MCF 10A (cell line): ENCODE results near the gene GDPD3. TPM values are rescaled to one million over a fixed set of nuclear protein-coding genes. Genes with fewer than 3 reads are reported as not detected.

Experiments
- BruUV-seq: library from RNA; stranded (reverse); fragments of 400-500 nt; replicated peaks from 2 replicates; lab custom pipeline; 2021; lab: Mats Ljungman, UMichigan
- CTCF ChIA-PET: fragments of 300-600 bp; sonication (Branson Sonifier 250); formaldehyde crosslinking; extraction: SDS; loops from one replicate; lab custom pipeline; 2021; ENCODE audit warnings: antibody characterized with exemption, inconsistent platforms; lab: Yijun Ruan, JAX
- POLR2A ChIA-PET: fragments of 300-600, 350-650 bp; sonication (Branson Sonifier 250); formaldehyde crosslinking; extraction: SDS; loops from one replicate; lab custom pipeline; 2020; ENCODE audit warnings: antibody characterized with exemption, inconsistent platforms; lab: Yijun Ruan, JAX
- DNase-seq: peaks from one replicate; pipeline ENCODE4 v3.0.0-alpha.2; 2018; ENCODE audit not compliant: unreplicated experiment
- H3K27ac Mint-ChIP-seq: one replicate; pipeline ENCODE4 v1.8.0; 2022; ENCODE audit warnings: mild to moderate bottlenecking, low read depth, mixed read lengths; ENCODE audit not compliant: unreplicated experiment
- H3K27me3 Mint-ChIP-seq: one replicate; pipeline ENCODE4 v1.8.0; 2022; ENCODE audit warnings: mixed read lengths; ENCODE audit not compliant: insufficient read depth, unreplicated experiment
- H3K36me3 Mint-ChIP-seq: one replicate; pipeline ENCODE4 v1.8.0; 2022; ENCODE audit warnings: mild to moderate bottlenecking, moderate library complexity, mixed read lengths; ENCODE audit not compliant: insufficient read depth, unreplicated experiment
- H3K4me1 Mint-ChIP-seq: one replicate; pipeline ENCODE4 v1.8.0; 2022; ENCODE audit warnings: mixed read lengths; ENCODE audit not compliant: insufficient read depth, unreplicated experiment
- H3K4me3 Mint-ChIP-seq: one replicate; pipeline ENCODE4 v1.8.0; 2022; ENCODE audit warnings: mild to moderate bottlenecking, moderate library complexity, mixed read lengths; ENCODE audit not compliant: unreplicated experiment
- H3K9me3 Mint-ChIP-seq: one replicate; pipeline ENCODE4 v1.8.0; 2022; ENCODE audit warnings: mixed read lengths; ENCODE audit not compliant: unreplicated experiment
- CTCF ChIP-seq: fragments of 200-600 bp; IDR thresholded peaks from one replicate; pipeline ENCODE4 v1.8.0; 2022; ENCODE audit warnings: antibody characterized with exemption, mild to moderate bottlenecking; ENCODE audit not compliant: unreplicated experiment
- intact Hi-C: fragments of 100-400 bp; cut with micrococcal nuclease; formaldehyde crosslinking; loops from 2 replicates; pipeline ENCODE4 v1.14.1; 2022
- total RNA-seq: library from RNA; stranded (reverse); gene quantifications from 2 replicates; pipeline ENCODE4 v1.2.3, GENCODE V29; 2022

Gene GDPD3
- total RNA-seq, 1 experiment from 2014 or later, result 0.49 TPM

DNA sequence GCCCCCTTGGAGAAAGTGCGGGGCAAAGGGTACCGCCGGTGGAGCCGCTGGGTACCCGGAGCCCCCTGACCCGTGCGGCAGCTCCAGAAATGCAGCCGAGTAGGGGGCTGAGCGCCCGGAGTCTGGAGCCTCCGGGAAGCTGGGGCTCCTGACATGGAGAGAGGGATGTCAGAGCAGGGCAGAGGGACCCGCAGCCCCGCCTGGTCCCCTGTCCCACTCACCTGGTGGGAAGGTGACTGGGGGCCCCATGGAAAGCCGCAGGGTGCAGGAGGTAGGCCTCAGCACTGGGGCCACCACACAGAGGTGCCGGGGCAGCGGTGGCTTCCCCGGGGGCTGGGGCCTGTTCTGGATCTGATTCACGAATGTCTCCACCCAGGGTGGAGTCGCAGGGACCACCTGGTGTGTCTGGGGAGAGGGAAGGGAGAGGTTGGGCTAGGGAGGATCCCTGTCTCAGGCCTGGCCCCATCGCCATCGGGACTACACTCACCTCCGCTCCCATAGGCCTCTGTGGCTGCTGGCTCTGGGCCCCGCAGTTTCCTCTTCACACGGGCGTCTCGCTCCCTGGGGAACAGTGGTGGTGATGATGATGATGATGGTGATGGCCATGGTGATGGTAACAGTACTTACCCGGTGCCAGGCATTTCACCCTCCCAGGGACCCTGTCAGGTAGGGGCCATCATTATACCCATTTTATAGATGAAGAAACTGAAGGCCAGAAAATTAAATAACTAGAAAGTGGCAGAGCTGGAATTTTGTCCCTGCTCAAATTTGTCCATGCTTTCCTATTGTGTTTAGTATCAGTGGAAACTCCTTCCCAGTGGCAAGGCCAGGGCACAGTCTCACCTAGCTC, 26.8 kb downstream of the GDPD3 start:
- H3K36me3 Mint-ChIP-seq, result peaks cover 32% of the 10 kb centered on the region
- intact Hi-C loops, result no loop called here
- H3K4me1 Mint-ChIP-seq, result peaks cover 11% of the 10 kb centered on the region
- H3K27me3 Mint-ChIP-seq, result no peaks in the 10 kb centered on the region
- TF ChIP-seq CTCF, result no peak
- no peak for DNase-seq
- no peak overlapping the region for H3K27ac Mint-ChIP-seq
- no TSS peak for BruUV-seq
- POLR2A ChIA-PET, result interaction anchor here (0.6 to 1.7 kb wide), 2 partner anchors 11 to 113 kb away, joined by 4 to 6 read pairs; partner anchors contain the start of gene PPP4C
- H3K4me3 Mint-ChIP-seq, result no peak overlapping the region
- H3K9me3 Mint-ChIP-seq, result no peaks in the 10 kb centered on the region
- CTCF ChIA-PET, result interaction anchor here (1.0 kb wide), 1 partner anchor 52 kb away, joined by 4 read pairs; no protein-coding TSS in a partner anchor

DNA sequence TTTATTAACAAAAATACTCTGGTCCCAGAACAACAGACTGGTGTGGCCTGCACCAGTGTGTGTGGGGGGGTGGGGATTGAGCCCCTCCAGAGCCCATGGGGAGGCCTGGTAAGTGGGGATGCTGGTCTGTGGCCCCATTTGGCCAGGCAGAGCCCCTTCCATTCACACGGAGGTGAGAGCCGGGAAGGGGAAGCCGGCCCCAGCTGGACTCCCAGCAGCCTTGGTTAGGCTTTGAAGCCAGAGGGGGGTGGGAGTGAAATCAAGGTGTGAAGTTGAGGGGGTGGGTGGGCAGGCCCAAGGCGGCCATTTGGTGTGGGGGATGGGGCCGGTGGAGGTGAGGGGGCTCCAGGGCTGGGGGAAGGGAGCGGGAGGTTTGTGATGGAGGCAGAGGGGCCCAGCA, 27.5 kb downstream of the GDPD3 start:
- no peaks in the 10 kb centered on the region for H3K9me3 Mint-ChIP-seq
- CTCF ChIA-PET, result no interaction called here
- no peak for TF ChIP-seq CTCF
- no peak overlapping the region for H3K27ac Mint-ChIP-seq
- intact Hi-C loops, result no loop called here
- H3K4me3 Mint-ChIP-seq, result no peak overlapping the region
- no TSS peak for BruUV-seq
- POLR2A ChIA-PET, result interaction anchor here (0.6 to 2.0 kb wide), 3 partner anchors 10 to 113 kb away, joined by 4 to 9 read pairs (median 6); partner anchors contain the start of genes ALDOA and PPP4C
- H3K36me3 Mint-ChIP-seq, result peaks cover 39% of the 10 kb centered on the region
- H3K4me1 Mint-ChIP-seq, result peaks cover 11% of the 10 kb centered on the region
- no peak for DNase-seq
- H3K27me3 Mint-ChIP-seq, result no peaks in the 10 kb centered on the region

DNA sequence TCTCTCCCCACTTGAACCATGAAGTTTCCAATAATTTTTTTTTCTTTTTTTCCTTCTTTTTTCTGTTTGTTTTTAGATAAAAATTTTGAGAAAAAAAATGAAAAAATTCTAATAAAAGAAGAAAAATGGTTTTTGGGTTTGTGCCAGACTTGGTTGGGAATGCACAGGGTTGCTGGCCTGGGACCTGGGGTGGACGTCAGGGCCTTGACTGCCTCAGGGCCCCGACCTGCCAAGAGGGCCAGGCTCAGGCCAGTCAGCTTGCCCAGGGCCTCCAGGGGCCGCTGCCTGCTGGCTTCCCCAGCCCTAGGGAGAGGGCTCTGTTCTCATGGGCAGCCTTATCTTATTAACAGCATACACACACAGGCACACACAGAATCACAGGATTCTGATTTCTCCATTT, 28.1 kb downstream of the GDPD3 start:
- BruUV-seq, result no TSS peak
- Mint-ChIP-seq H3K4me3 (no peak overlapping the region), H3K9me3 (no peaks in the 10 kb centered on the region), H3K4me1 (peaks cover 8% of the 10 kb centered on the region), H3K36me3 (peaks cover 41% of the 10 kb centered on the region), H3K27ac (no peak overlapping the region), H3K27me3 (no peaks in the 10 kb centered on the region)
- ChIA-PET POLR2A (interaction anchor here (0.5 to 2.0 kb wide), 5 partner anchors 9 to 409 kb away, joined by 3 to 9 read pairs (median 5); partner anchors contain the start of genes ALDOA, PAGR1, PPP4C and YPEL3), CTCF (interaction anchor here (0.7 kb wide), 1 partner anchor 496 kb away, joined by 4 read pairs; no protein-coding TSS in a partner anchor)
- no peak for TF ChIP-seq CTCF
- DNase-seq, result no peak
- intact Hi-C loops, result no loop called here

GRCh38 chr16:30084816-30085159, 28.5 kb downstream of the GDPD3 start:
- no peaks in the 10 kb centered on the region for H3K9me3 Mint-ChIP-seq
- H3K27ac Mint-ChIP-seq, result no peak overlapping the region
- ChIA-PET POLR2A (interaction anchor here (0.5 to 2.0 kb wide), 5 partner anchors 9 to 408 kb away, joined by 3 to 9 read pairs (median 5); partner anchors contain the start of genes ALDOA, PAGR1, PPP4C and YPEL3), CTCF (interaction anchor here (0.7 kb wide), 1 partner anchor 497 kb away, joined by 4 read pairs; no protein-coding TSS in a partner anchor)
- peaks cover 45% of the 10 kb centered on the region for H3K36me3 Mint-ChIP-seq
- no peak overlapping the region for H3K4me3 Mint-ChIP-seq
- peaks cover 5% of the 10 kb centered on the region for H3K4me1 Mint-ChIP-seq
- no peak for DNase-seq
- intact Hi-C loops, result no loop called here
- H3K27me3 Mint-ChIP-seq, result no peaks in the 10 kb centered on the region
- no peak for TF ChIP-seq CTCF
- no TSS peak for BruUV-seq
